PC-3 (cell line): Measurements from ENCODE around the gene SCARB1. TPM values are rescaled to one million over a fixed set of nuclear protein-coding genes. Genes with fewer than 3 reads are reported as not detected.

Experiments
- ATAC-seq: fragments of 200-7000 bp; cut with Tn5 transposase; 2 replicates; pipeline ENCODE4 v1.9.1; 2020; ENCODE audit warnings: mild to moderate bottlenecking, moderate library complexity
- BruUV-seq: library from RNA; stranded (reverse); fragments of 400-500 nt; replicated peaks from 2 replicates; lab custom pipeline; 2021; lab: Mats Ljungman, UMichigan
- CTCF ChIA-PET: fragments of 300-600 bp; sonication (Branson Sonifier 250); formaldehyde crosslinking; loops from one replicate; lab custom pipeline; 2022; ENCODE audit warnings: antibody characterized with exemption; lab: Charles Lee
- POLR2A ChIA-PET: fragments of 300-600 bp; sonication (Branson Sonifier 250); formaldehyde crosslinking; loops from one replicate; lab custom pipeline; 2022; ENCODE audit warnings: antibody characterized with exemption; ENCODE audit not compliant: unreplicated experiment; lab: Charles Lee
- DNase-seq: peaks from one replicate; pipeline ENCODE4 v3.0.0-alpha.2; 2015
- H2AFZ ChIP-seq: fragments of 300-600 bp; sonication (generic); 2 replicates; pipeline ENCODE4 v1.6.0; 2016; ENCODE audit warnings: antibody characterized with exemption, low read length
- H3F3A ChIP-seq: fragments of 300-600 bp; sonication (generic); one replicate; pipeline ENCODE4 v1.6.0; 2017; ENCODE audit warnings: antibody characterized with exemption, low read length, control low read depth, mild to moderate bottlenecking; ENCODE audit not compliant: unreplicated experiment
- H3K27ac ChIP-seq: fragments of 300-600 bp; sonication (generic); 2 replicates; pipeline ENCODE4 v1.5.1; 2016; ENCODE audit warnings: mild to moderate bottlenecking, low read length
- H3K27me3 ChIP-seq: fragments of 300-600 bp; sonication (generic); 2 replicates; pipeline ENCODE4 v1.6.1; 2016; ENCODE audit warnings: low read length, mixed read lengths
- H3K36me3 ChIP-seq: fragments of 300-600 bp; sonication (generic); 2 replicates; pipeline ENCODE4 v1.6.1; 2016; ENCODE audit warnings: low read depth, mixed run types, low read length, mixed read lengths
- H3K4me1 ChIP-seq: fragments of 300-600 bp; sonication (generic); 2 replicates; pipeline ENCODE4 v1.5.1; 2016; ENCODE audit warnings: low read length; ENCODE audit not compliant: insufficient read depth
- H3K4me2 ChIP-seq: fragments of 300-600 bp; sonication (generic); 2 replicates; pipeline ENCODE4 v1.6.0; 2016; ENCODE audit warnings: low read length
- H3K4me3 ChIP-seq: fragments of 300-600 bp; sonication (generic); 2 replicates; pipeline ENCODE4 v1.5.1; 2016; ENCODE audit warnings: mild to moderate bottlenecking, low read length, mixed read lengths
- H3K79me2 ChIP-seq: fragments of 300-600 bp; sonication (generic); 2 replicates; pipeline ENCODE4 v1.6.1; 2017; ENCODE audit warnings: low read length, mixed read lengths
- H3K9ac ChIP-seq: fragments of 300-600 bp; sonication (generic); 2 replicates; pipeline ENCODE4 v1.6.0; 2016; ENCODE audit warnings: mild to moderate bottlenecking, low read length
- H3K9me2 ChIP-seq: fragments of 300-600 bp; sonication (generic); replicated peaks from 2 replicates; pipeline ENCODE4 v1.6.1; 2016; ENCODE audit warnings: mixed run types, low read length, mixed read lengths
- H3K9me3 ChIP-seq: fragments of 300-600 bp; sonication (generic); 2 replicates; pipeline ENCODE4 v1.6.1; 2016; ENCODE audit warnings: low read length, mixed read lengths
- H4K20me1 ChIP-seq: fragments of 300-600 bp; sonication (generic); 2 replicates; pipeline ENCODE4 v1.6.1; 2016; ENCODE audit warnings: low read length, mixed read lengths
- EZH2 ChIP-seq: fragments of 300-600 bp; sonication (generic); IDR thresholded peaks from one replicate; pipeline ENCODE4 v1.6.1; 2017; ENCODE audit warnings: antibody characterized with exemption, mild to moderate bottlenecking, low read length; ENCODE audit not compliant: unreplicated experiment
- EZH2phosphoT487 ChIP-seq: fragments of 300-600 bp; sonication (generic); IDR thresholded peaks from 2 replicates; pipeline ENCODE4 v1.6.1; 2018; ENCODE audit warnings: mild to moderate bottlenecking, antibody characterized with exemption, low read length, borderline replicate concordance
- intact Hi-C: fragments of 100-400 bp; cut with micrococcal nuclease; formaldehyde crosslinking; loops from 2 replicates; pipeline ENCODE4 v1.9.0; 2023
- total RNA-seq: library from RNA; depleted of rRNA; stranded (reverse); fragments of >200 nt; gene quantifications from 2 replicates; pipeline ENCODE4 v1.2.3, GENCODE V29; 2014
- TF ChIP-seq, protein P1 (sequence below): fragments of 300-600 bp; sonication (generic); conservative IDR thresholded peaks from 2 replicates; pipeline ENCODE4 v1.5.1; 2017; ENCODE audit warnings: antibody characterized with exemption, low read depth, mild to moderate bottlenecking, low read length

The SCARB1 gene
- total RNA-seq, 1 experiment from 2014 or later = 79.1 TPM

GRCh38 chr12:124747426-124748161 is 116.1 kb downstream of the SCARB1 start:
- ChIA-PET CTCF (interaction anchor here (0.6 to 1.2 kb wide), 2 partner anchors 17 to 22 kb away, joined by 3 to 5 read pairs; no protein-coding TSS in a partner anchor), POLR2A (no interaction called here)
- intact Hi-C loops = loop anchor here (1.0 to 10.0 kb wide), 5 partner anchors 17 to 363 kb away; partner anchors contain the start of gene NCOR2
- H3K79me2 ChIP-seq = no peaks in the 10 kb centered on the region
- H3K4me3 ChIP-seq = no peak overlapping the region
- BruUV-seq = no TSS peak
- H3K9ac ChIP-seq = peak overlapping the region; percentile 36
- TF ChIP-seq, protein P1, sequence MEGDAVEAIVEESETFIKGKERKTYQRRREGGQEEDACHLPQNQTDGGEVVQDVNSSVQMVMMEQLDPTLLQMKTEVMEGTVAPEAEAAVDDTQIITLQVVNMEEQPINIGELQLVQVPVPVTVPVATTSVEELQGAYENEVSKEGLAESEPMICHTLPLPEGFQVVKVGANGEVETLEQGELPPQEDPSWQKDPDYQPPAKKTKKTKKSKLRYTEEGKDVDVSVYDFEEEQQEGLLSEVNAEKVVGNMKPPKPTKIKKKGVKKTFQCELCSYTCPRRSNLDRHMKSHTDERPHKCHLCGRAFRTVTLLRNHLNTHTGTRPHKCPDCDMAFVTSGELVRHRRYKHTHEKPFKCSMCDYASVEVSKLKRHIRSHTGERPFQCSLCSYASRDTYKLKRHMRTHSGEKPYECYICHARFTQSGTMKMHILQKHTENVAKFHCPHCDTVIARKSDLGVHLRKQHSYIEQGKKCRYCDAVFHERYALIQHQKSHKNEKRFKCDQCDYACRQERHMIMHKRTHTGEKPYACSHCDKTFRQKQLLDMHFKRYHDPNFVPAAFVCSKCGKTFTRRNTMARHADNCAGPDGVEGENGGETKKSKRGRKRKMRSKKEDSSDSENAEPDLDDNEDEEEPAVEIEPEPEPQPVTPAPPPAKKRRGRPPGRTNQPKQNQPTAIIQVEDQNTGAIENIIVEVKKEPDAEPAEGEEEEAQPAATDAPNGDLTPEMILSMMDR = no peak
- no peak for TF ChIP-seq EZH2
- no peaks in the 10 kb centered on the region for H4K20me1 ChIP-seq
- H3F3A ChIP-seq = no peaks in the 10 kb centered on the region
- peak overlapping the region; percentile 79 for H3K27ac ChIP-seq
- ATAC-seq = peak; percentile 67
- no peak overlapping the region for H2AFZ ChIP-seq
- H3K36me3 ChIP-seq = no peaks in the 10 kb centered on the region
- H3K9me3 ChIP-seq = no peaks in the 10 kb centered on the region
- DNase-seq = peak; percentile 98
- H3K4me1 ChIP-seq = peaks cover 39% of the 10 kb centered on the region
- H3K4me2 ChIP-seq = peak overlapping the region; percentile 74
- no peaks in the 10 kb centered on the region for H3K27me3 ChIP-seq
- H3K9me2 ChIP-seq = no peaks in the 10 kb centered on the region

DNA sequence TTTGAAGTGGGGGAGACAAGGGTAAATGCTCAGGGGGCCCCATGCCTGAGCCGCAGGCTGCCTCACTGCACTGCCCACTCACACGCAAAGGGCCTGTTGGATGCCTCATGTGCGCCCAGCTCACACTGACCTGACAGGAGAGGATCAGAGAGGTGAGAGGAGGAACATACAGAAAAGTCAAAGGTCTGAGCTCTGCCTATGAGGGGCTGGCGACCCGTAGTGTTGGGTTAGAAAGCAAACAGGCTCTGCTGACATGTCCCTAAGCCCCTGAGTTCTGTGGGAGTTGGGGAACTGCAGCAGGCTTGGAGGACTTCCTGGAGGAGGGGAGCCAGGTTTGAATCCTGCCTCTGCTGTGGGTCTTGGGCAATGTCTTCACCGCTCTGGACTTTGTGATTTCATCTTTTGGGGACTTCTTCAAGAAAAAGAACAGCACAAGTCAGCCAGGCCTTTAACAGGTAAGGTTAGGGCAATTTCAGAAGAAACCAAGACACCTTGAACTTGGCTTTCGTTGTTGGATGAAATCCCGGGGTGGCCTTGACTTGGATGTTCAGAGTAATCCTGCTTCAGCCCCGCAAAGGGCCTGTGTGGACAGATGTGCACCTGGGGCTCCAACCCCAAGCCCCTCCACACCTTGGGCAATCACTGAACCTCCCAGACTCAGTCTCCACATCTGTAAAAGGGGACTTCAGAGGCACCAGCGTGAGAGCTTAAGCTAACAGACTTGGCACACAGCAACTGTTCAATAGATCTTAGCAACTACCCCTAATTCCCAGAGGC is 116.8 kb downstream of the SCARB1 start:
- Histone ChIP-seq H3F3A (no peaks in the 10 kb centered on the region), H3K9ac (peak overlapping the region; percentile 36), H4K20me1 (no peaks in the 10 kb centered on the region), H3K9me2 (no peaks in the 10 kb centered on the region), H3K27ac (peak overlapping the region; percentile 79), H3K36me3 (no peaks in the 10 kb centered on the region), H3K9me3 (no peaks in the 10 kb centered on the region), H3K4me1 (peaks cover 33% of the 10 kb centered on the region), H3K27me3 (no peaks in the 10 kb centered on the region), H2AFZ (no peak overlapping the region), H3K4me3 (peak overlapping the region; percentile 35; the same call in 1 of the 2 replicates), H3K79me2 (no peaks in the 10 kb centered on the region), H3K4me2 (peak overlapping the region; percentile 74)
- intact Hi-C loops = loop anchor here (1.0 to 10.0 kb wide), 5 partner anchors 18 to 362 kb away; partner anchors contain the start of gene NCOR2
- CTCF ChIA-PET = interaction anchor here (0.5 to 1.2 kb wide), 4 partner anchors 16 to 228 kb away, joined by 3 to 4 read pairs (median 3); no protein-coding TSS in a partner anchor
- ATAC-seq = no peak
- TSS peak; percentile 73 for BruUV-seq
- POLR2A ChIA-PET = no interaction called here
- TF ChIP-seq EZH2phosphoT487 (no peak), EZH2 (no peak)
- TF ChIP-seq, protein P1 = no peak
- no peak for DNase-seq
